ENCODE data around the gene FYN. TPM values are rescaled to one million over a fixed set of nuclear protein-coding genes. Genes with fewer than 3 reads are reported as not detected.

The FYN gene
- total and polyA plus RNA-seq, 2 of the 4 experiments (the other 2 are of a cell fraction): 30.8 to 36.4 TPM

GRCh38 chr6:111738156-111738555, 135.1 kb downstream of the FYN start:
- H3K23ac ChIP-seq (ENCODE audit: low read depth, low read length): no peak overlapping the region
- H3K4me2 ChIP-seq (ENCODE audit: low read depth, low read length): no peak overlapping the region
- H3K56ac ChIP-seq (ENCODE audit: extremely low read depth, insufficient read depth, low read length): no peak overlapping the region
- H3K79me1 ChIP-seq (ENCODE audit: low read depth in 1 of 2, low read length in 2 of 2): peaks cover 4 to 15% of the 10 kb centered on the region in 2 experiments; a peak in 3 of 4 replicates
- no peak overlapping the region for H2AK5ac ChIP-seq (ENCODE audit: low read depth, low read length)
- no peak overlapping the region for H2BK15ac ChIP-seq (ENCODE audit: low read depth, low read length)
- ChIA-PET CTCF (no interaction called here), POLR2A (ENCODE audit: unreplicated experiment) (no interaction called here)
- no peak overlapping the region for H3K9ac ChIP-seq (ENCODE audit: low read depth, low read length)
- H2BK20ac ChIP-seq (ENCODE audit: low read depth, low read length): no peak overlapping the region
- peaks cover 16% of the 10 kb centered on the region for H3K4me1 ChIP-seq (ENCODE audit: control insufficient read depth, insufficient read depth, low read length)
- H2BK120ac ChIP-seq (ENCODE audit: low read depth, low read length): no peak overlapping the region
- no peaks in the 10 kb centered on the region for H3K9me3 ChIP-seq (ENCODE audit: control insufficient read depth, insufficient read depth, low read length)
- no peak for DNase-seq
- in situ Hi-C loops (cut with MboI; ENCODE audit: low sequenced_read_pairs) (no loop called here), intact Hi-C loops (cut with micrococcal nuclease) (no loop called here), dilution Hi-C loops (cut with HindIII; ENCODE audit: low sequenced_read_pairs, unreplicated experiment) (no loop called here)
- no peaks in the 10 kb centered on the region for H3K36me3 ChIP-seq (ENCODE audit: control insufficient read depth, insufficient read depth, low read length)
- H4K20me1 ChIP-seq (ENCODE audit: insufficient read depth, low read length): no peaks in the 10 kb centered on the region; the same call in 1 of the 2 replicates
- TF ChIP-seq, protein P1, sequence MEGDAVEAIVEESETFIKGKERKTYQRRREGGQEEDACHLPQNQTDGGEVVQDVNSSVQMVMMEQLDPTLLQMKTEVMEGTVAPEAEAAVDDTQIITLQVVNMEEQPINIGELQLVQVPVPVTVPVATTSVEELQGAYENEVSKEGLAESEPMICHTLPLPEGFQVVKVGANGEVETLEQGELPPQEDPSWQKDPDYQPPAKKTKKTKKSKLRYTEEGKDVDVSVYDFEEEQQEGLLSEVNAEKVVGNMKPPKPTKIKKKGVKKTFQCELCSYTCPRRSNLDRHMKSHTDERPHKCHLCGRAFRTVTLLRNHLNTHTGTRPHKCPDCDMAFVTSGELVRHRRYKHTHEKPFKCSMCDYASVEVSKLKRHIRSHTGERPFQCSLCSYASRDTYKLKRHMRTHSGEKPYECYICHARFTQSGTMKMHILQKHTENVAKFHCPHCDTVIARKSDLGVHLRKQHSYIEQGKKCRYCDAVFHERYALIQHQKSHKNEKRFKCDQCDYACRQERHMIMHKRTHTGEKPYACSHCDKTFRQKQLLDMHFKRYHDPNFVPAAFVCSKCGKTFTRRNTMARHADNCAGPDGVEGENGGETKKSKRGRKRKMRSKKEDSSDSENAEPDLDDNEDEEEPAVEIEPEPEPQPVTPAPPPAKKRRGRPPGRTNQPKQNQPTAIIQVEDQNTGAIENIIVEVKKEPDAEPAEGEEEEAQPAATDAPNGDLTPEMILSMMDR (conservative IDR thresholded peaks at IDR 0.05; ENCODE audit: low read depth, low read length): no peak
- TF ChIP-seq RFX5 (IDR thresholded peaks at IDR 0.05; ENCODE audit: low read depth, low read length) (no peak), CHD1 (IDR thresholded peaks at IDR 0.05; ENCODE audit: low read depth, low read length) (no peak)
- H3K9me1 ChIP-seq (ENCODE audit: insufficient read depth, low read length): peaks cover 11% of the 10 kb centered on the region
- no peak overlapping the region for H2BK5ac ChIP-seq (ENCODE audit: low read depth, low read length, poor library complexity, severe bottlenecking)
- H3K14ac ChIP-seq (replicated peaks; ENCODE audit: low read depth, low read length): no peak overlapping the region
- H3K4ac ChIP-seq (ENCODE audit: low read depth, low read length): no peak overlapping the region
- H3K27me3 ChIP-seq (ENCODE audit: control insufficient read depth, insufficient read depth, low read length): no peaks in the 10 kb centered on the region
- no CpG with 5 or more reads among the region's 3 CpGs for WGBS, 2 experiments (ENCODE audit: extremely low coverage in 2 of 2, insufficient read length in 1 of 2)
- no peak overlapping the region for H3K4me3 ChIP-seq (ENCODE audit: insufficient read depth, low read depth, low read length)
- H4K8ac ChIP-seq (ENCODE audit: low read depth in 2 of 2, low read length in 2 of 2): no peak overlapping the region
- H2AK9ac ChIP-seq (replicated peaks; ENCODE audit: low read depth, low read length, poor library complexity): no peak overlapping the region
- no peak overlapping the region for H4K5ac ChIP-seq (ENCODE audit: low read depth, low read length)
- no TSS peak for BruUV-seq (replicated peaks)
- no peak overlapping the region for H4K91ac ChIP-seq (ENCODE audit: insufficient read depth, low read depth, low read length)
- H3K27ac ChIP-seq (ENCODE audit: insufficient read depth, low read length): no peak overlapping the region
- no peak overlapping the region for H2AFZ ChIP-seq (replicated peaks; ENCODE audit: low read length, poor library complexity)
- no peak for ATAC-seq (ENCODE audit: low read depth)
- H3K18ac ChIP-seq (ENCODE audit: low read depth, low read length): no peak overlapping the region

Data from IMR-90 (cell line).